LHCN-M2 (cell line): ENCODE measurements around the gene R3HDML. TPM values are rescaled to one million over a fixed set of nuclear protein-coding genes. Genes with fewer than 3 reads are reported as not detected.

ENCODE experiments used
- DNase-seq: peaks from one replicate; pipeline ENCODE4 v3.0.0-alpha.2; 2012; ENCODE audit warnings: low read depth
- total RNA-seq: library from RNA; depleted of rRNA; stranded (reverse); fragments of >200 nt; gene quantifications from 2 replicates; pipeline ENCODE4 v1.2.3, GENCODE V29; 2014; rRNA removed

Gene R3HDML
- total RNA-seq, 1 experiment from 2014 or later: not detected

DNA sequence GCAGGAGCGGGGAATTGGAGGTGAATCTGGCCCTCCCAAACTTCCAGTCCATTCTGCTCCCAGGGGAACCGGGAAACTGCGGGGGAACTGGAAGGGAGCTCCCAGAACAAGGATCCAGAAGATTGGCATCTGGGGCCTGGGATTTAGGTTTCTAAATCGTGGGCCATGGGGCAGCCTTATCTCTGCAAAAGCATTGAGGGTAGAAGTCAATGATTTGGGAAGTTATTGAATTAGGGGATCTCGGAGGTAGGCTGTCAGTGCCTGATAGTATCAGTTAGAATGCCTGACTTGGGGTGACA lies 63.8 kb downstream of the R3HDML start:
- DNase-seq: no peak

Other genes with a start within 250 kb of the R3HDML start
- 24.4 and 31.8 TPM in 2 replicates for gene JPH2, start 149.9 kb upstream of the R3HDML start, total RNA-seq
- 32.4 and 35.5 TPM in 2 replicates for gene OSER1, start 126.3 kb upstream of the R3HDML start, total RNA-seq
- 0.13 TPM in 1 of 2 replicates, not detected in the other for gene GDAP1L1, start 89.7 kb upstream of the R3HDML start, total RNA-seq
- gene FITM2, start 25.8 kb upstream of the R3HDML start, total RNA-seq: 6.8 and 7.3 TPM in 2 replicates
- not detected in 2 replicates for gene HNF4A, start 18.7 kb downstream of the R3HDML start, total RNA-seq
- 19.9 and 20.6 TPM in 2 replicates for gene TTPAL, start 138.8 kb downstream of the R3HDML start, total RNA-seq
- gene SERINC3, start 185.0 kb downstream of the R3HDML start, total RNA-seq: 60.1 and 70.8 TPM in 2 replicates
- 9.8 and 11.1 TPM in 2 replicates for gene PKIG, start 245.5 kb downstream of the R3HDML start, total RNA-seq